ENCODE data around the gene TOX4.

- TF ChIP-seq POLR2A (IDR thresholded peaks at IDR 0.05) (no peak), EP300 (IDR thresholded peaks at IDR 0.05) (no peak), CTCF (IDR thresholded peaks at IDR 0.05) (no peak)
Measured at GRCh38 chr14:21506557-21506956, 29.6 kb downstream of the TOX4 start.

Measured in tibial nerve (tissue), 4 donors.